HG02610 (cell line): ENCODE results near the gene PLEKHG4B.
"Not testable (repeated sequence)": the region's sequence is repeated elsewhere in the genome, so short reads cannot be mapped to it uniquely, and the experiment has no call there.

ENCODE experiments used
- ATAC-seq: cut with Tn5 transposase; IDR thresholded peaks from one replicate; pipeline ENCODE4 v1.9.1; 2021; ENCODE audit warnings: mild to moderate bottlenecking, moderate library complexity; ENCODE audit not compliant: unreplicated experiment

PLEKHG4B gene

GRCh38 chr5:93221-93980 lies 1.4 kb downstream of the PLEKHG4B start:
- ATAC-seq, result no peak

GRCh38 chr5:94113-94892 lies 2.3 kb downstream of the PLEKHG4B start:
- no peak for ATAC-seq

- ATAC-seq, result no peak
Observed at GRCh38 chr5:95241-95980, 3.4 kb downstream of the PLEKHG4B start.

- no peak for ATAC-seq
Observed at GRCh38 chr5:96976-97660, 5.2 kb downstream of the PLEKHG4B start.

GRCh38 chr5:99815-100214 lies 7.8 kb downstream of the PLEKHG4B start:
- ATAC-seq, result no peak

GRCh38 chr5:102411-103043 lies 10.6 kb downstream of the PLEKHG4B start:
- no peak for ATAC-seq

- not testable (repeated sequence) for ATAC-seq
Observed at GRCh38 chr5:104106-104505, 12.1 kb downstream of the PLEKHG4B start.

GRCh38 chr5:104778-105296 lies 12.9 kb downstream of the PLEKHG4B start:
- ATAC-seq, result no peak

GRCh38 chr5:105504-106070 lies 13.6 kb downstream of the PLEKHG4B start:
- no peak for ATAC-seq

- no peak for ATAC-seq
Observed at GRCh38 chr5:106587-106986, 14.6 kb downstream of the PLEKHG4B start.

- no peak for ATAC-seq
Observed at GRCh38 chr5:107526-107925, 15.6 kb downstream of the PLEKHG4B start.

GRCh38 chr5:109826-110225 lies 17.9 kb downstream of the PLEKHG4B start:
- no peak for ATAC-seq

- no peak for ATAC-seq
Observed at GRCh38 chr5:110270-110888, 18.4 kb downstream of the PLEKHG4B start.

GRCh38 chr5:111171-111570 lies 19.2 kb downstream of the PLEKHG4B start:
- no peak for ATAC-seq

- no peak for ATAC-seq
Observed at GRCh38 chr5:119486-120097, 27.6 kb downstream of the PLEKHG4B start.

GRCh38 chr5:121432-121831 lies 29.5 kb downstream of the PLEKHG4B start:
- no peak for ATAC-seq

- ATAC-seq, result no peak
Observed at GRCh38 chr5:125815-126214, 33.8 kb downstream of the PLEKHG4B start.

- ATAC-seq, result no peak
Observed at GRCh38 chr5:126806-127205, 34.8 kb downstream of the PLEKHG4B start.

GRCh38 chr5:127886-128285 lies 35.9 kb downstream of the PLEKHG4B start:
- no peak for ATAC-seq
